ENCODE measurements around the gene HADHA.
"Not testable (repeated sequence)": the region's sequence is repeated elsewhere in the genome, so short reads cannot be mapped to it uniquely, and the experiment has no call there.

Gene HADHA

DNA sequence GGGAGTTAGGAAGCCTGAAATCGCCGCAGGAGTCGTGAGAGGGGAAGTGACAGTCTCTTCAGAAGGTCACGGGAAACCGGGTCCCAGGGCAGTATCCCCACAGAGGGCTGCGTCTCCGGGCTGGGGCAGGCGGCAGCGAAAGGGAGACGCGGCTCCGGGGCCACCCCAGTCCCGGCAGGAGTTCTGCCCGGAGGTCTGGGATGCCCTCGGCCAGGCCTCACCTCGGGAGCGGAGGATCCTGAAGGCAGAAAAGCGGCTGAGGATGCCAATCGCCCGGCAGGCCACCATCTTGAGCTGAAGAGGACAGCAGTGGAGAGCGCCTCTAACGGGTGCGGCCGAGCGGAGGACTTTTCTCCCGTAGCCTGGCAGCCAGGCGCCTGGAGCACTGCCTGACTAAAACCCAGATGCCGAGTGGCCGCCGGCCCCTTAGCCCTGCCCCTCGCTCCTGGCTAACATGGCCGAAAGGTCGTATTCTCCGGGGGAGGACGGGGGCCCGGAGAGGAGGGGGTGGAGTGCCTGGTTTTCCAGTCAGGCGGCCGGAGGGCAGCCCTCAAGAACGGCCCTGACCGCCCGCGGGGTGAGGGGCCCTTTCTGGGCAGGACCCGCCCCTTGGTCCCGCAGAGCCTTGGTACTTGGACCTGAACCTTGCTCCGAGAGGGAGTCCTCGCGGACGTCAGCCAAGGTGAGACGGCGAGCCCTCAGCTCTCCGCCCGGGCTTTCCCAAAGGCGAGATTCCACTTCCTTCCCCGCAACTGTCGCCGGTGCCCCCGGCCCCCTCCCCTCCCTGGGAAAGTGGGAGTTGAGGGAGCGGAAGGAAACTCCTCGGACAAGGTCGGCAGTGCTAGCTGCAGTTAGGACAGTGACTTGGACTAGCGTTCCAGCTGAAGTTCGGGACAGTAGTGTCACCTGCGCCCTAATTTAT, at the start of gene HADHA, which contains the start of gene HADHB:
Gene HADHA (minus strand): TSS at position 324 of the 922 bp plus-strand sequence. CDS start 36 bp downstream, at position 288.
Gene HADHB (plus strand): TSS at position 631 of the 922 bp plus-strand sequence. CDS start 9,316 bp downstream, outside the sequence.
- peak; percentile 96 for DNase-seq

DNA sequence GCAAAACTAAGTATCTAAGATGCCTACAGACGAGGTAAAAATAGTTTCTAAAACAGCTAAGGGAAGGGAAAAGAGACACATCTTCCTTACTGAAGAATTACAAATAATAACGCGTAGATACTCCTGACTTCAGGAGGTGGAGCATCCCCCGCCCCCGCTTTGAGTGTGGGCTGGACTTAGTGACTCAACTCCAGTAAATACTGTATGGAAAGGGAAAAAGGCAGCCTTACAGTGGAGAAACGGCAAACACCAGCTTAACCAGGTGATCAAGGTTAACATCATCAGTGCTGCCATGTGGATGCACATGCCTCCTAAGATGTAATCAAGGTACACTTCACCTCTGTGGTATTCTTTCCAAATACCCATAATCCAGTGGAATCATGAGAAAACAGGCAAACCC, 48.2 kb upstream of the HADHA start:
- DNase-seq: peak; percentile 49

DNA sequence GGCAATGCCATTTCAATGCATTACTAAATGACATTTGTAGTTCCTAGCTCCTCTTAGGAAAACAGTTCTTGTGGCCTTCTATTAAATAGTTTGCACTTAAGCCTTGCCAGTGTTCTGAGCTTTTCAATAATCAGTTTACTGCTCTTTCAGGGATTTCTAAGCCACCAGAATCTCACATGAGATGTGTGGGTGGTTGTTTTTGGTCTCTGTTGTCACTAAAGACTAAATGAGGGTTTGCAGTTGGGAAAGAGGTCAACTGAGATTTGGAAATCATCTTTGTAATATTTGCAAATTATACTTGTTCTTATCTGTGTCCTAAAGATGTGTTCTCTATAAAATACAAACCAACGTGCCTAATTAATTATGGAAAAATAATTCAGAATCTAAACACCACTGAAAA, 45.6 kb upstream of the HADHA start:
- DNase-seq: no peak

DNA sequence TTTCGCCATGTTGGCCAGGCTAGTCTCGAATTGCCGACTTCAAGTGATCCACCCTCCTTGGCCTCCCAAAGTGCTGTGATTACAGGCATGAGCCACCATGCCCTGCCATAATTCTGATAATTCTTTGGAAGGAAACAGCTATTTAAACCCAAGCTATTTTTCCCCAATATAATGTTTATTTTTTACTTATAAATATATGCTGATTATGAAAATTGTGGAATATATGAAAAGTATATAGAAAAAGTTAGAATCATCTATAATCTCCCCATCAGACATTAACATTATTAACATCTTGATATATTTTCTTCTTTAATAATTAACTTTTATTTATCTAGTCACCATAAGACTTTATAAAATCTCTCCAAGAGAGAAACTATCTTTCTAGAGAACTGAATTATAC, 41.5 kb upstream of the HADHA start:
- DNase-seq: no peak

GRCh38 chr2:26284132-26284531, 39.7 kb upstream of the HADHA start:
- no peak for DNase-seq

GRCh38 chr2:26283606-26284005, 39.2 kb upstream of the HADHA start:
- no peak for DNase-seq

DNA sequence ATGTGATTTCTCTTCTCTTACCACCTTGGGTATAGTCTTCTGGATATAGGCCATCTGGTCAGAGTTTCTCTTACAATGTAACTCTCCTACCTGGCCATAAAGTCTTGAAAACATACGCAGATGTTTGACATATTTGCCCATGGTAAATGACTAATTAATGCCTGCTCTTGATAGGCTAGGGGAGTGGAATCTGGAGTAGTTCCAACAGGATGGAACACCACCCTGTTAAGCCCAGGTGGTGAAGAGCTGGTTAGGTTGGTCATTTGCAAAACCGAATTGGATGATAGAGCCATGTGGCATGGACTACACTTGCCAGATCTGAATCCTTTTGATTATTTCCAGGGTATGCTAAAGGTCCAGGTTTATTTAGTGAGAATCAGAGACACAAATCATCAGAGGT, 36.8 kb upstream of the HADHA start:
- no peak for DNase-seq

DNA sequence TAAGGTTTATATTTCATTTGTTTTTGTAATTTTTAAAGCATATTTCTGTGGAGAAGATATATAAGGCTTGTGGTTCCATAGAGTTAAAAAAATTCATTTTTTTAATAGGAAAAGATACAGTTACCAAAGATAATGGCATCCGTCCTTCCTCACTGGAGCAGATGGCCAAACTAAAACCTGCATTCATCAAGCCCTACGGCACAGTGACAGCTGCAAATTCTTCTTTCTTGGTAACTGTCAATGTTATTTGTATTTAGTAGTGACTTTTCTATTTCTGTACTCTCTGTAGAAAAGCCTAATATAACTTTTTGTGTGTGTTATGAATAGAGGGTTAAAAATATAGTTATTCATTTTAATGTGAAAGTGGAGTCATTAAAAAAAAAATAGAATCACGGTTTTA, 35.5 kb upstream of the HADHA start:
- DNase-seq: no peak

DNA sequence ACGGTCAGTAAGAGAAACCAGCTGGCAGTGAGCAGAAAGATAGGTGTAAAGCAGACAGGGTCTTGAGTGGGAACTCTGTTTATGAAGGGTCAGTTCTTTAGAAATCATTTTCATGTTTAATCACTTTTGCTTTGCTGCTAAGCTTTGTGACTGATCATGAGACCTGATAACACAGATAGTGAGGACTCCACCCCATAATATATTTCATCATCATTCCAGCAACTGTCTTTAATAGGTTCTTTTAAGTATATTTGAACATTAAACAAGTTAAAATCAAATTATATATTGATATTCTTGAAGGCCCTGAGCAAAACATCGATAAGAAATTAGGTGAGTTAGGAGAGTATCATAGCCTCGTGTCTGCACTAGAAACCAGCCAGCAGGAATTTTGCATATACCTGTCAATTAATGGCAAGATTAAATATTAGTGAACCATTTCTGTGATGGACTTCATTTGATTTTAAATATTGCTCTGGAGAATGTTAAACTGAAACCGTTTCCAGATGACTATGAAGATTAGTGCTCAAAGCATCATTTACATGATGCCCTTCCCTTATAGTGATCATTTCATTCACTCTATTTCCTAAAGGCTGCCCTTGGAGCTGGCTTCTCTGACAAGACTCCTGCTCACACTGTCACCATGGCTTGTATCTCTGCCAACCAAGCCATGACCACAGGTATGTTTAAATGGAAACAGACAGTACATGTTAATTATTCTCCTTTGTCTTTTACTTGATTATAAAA, 32.2 kb upstream of the HADHA start:
- DNase-seq: no peak

- no peak for DNase-seq
Measured at GRCh38 chr2:26274058-26274613, 29.7 kb upstream of the HADHA start.

- DNase-seq: no peak
Measured at GRCh38 chr2:26273501-26273900, 29.1 kb upstream of the HADHA start.

GRCh38 chr2:26270373-26270772, 25.9 kb upstream of the HADHA start:
- no peak for DNase-seq

GRCh38 chr2:26269571-26270158, 25.2 kb upstream of the HADHA start:
- DNase-seq: no peak

DNA sequence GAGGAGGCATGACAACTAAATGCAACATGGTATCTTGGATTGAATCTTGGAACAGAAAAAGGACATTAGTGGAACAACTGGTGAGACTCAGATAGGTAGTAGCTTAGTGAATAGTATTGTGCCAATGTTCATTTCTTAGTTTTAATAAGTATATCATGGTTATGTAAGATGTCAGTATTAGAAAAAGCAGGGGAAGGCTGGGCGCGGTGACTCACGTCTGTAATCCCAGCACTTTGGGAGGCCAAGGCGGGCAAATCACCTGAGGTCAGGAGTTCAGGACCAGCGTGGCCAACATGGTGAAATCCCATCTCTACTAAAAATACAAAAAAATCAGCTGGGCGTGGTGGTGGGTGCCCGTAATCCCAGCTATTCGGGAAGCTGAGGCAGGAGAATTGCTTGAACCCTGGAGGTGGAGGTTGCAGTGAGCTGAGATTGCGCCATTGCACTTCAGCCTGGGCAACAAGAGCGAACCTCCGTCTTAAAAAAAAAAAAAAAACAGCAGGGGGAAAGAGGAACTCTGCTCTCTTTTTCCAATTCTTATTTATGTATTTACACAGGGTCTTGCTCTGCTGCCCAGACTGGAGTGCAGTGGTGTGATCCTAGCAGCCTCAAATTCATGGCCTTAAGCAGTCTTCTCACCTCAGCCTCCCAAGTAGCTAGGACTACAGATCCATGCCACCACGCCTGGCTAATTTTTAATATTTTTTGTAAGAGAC, 24.4 kb upstream of the HADHA start:
- not testable (repeated sequence) for DNase-seq

GRCh38 chr2:26268213-26268612, 23.8 kb upstream of the HADHA start:
- DNase-seq: no peak

DNA sequence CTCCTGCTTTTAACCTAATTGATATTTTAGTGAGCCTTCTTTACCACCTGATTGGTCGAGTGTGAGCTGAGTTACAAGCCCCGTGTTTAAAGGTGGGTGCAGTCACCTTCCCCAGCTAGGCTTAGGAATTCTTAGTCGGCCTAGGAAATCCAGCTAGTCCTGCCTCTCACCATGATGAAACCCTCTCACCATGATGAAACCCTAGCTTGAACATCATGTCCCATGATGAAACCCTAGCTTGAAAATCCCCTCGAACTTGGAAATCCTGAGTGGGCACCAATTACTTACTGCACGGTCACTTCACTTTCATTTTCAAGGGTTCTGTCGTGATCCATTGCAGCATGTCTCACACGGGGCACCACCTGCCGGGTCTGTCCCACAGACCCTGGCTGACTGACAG, 14.4 kb upstream of the HADHA start:
- DNase-seq: not testable (repeated sequence)

- DNase-seq: no peak
Measured at GRCh38 chr2:26255759-26256384, 11.4 kb upstream of the HADHA start.

DNA sequence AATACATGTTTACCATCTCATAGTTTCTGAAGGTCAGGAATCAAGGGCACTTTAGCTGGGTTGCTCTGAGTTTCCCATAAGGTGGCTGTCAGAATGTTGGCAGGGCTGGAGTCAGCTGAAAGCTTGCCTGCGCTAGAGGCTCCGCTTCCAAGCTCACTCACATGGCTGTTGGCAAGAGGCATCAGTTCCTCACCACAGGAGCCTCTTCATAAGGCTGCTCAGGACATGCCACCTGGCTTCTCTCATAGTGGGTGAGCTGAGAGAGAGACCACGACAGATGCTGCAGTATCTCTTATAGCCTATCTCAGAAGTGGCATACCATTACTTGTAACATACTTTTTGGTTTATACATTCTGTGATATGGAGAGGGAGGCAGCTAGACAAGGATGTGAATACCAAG, 7.5 kb upstream of the HADHA start:
- DNase-seq: no peak

GRCh38 chr2:26249625-26250024, 5.2 kb upstream of the HADHA start:
- no peak for DNase-seq

- no peak for DNase-seq
Measured at GRCh38 chr2:26246818-26247217, 2.4 kb upstream of the HADHA start.

- peak; percentile 11 for DNase-seq
Measured at GRCh38 chr2:26245810-26246209, 1.4 kb upstream of the HADHA start.

- DNase-seq: peak; percentile 60
Measured at GRCh38 chr2:26245231-26245732, 850 bp upstream of the HADHA start.

All from DMS53 (cell line).